Liver (tissue), 9 donors: ENCODE data around the gene PRR13. TPM values are rescaled to one million over a fixed set of nuclear protein-coding genes. Genes with fewer than 3 reads are reported as not detected.
A peak's percentile ranks its signal among the peaks of the same experiment; 100 is the strongest.

Experiments
- DNase-seq: peaks from one replicate; pipeline ENCODE4 v3.0.0-alpha.2; 2017; ENCODE audit warnings: low spot score
- H3K27ac ChIP-seq, 2 donors: one replicate each; pipeline ENCODE4 v1.7.0; 2013; ENCODE audit warnings: inconsistent platforms in 2 of 2, low read length in 2 of 2, control low read depth in 1 of 2, low read depth in 1 of 2, mild to moderate bottlenecking in 1 of 2
- H3K27me3 ChIP-seq, 4 donors: one replicate each; pipeline versions ENCODE4 v1.6.1 to v1.7.0; 2013; ENCODE audit warnings: low read length in 3 of 4, inconsistent platforms in 1 of 4, mild to moderate bottlenecking in 1 of 4, moderate library complexity in 1 of 4; ENCODE audit not compliant: control insufficient read depth in 4 of 4, insufficient read depth in 4 of 4
- H3K36me3 ChIP-seq, 4 donors: one replicate each; pipeline versions ENCODE4 v1.6.1 to v1.7.0; 2013; ENCODE audit warnings: low read length in 3 of 4, mild to moderate bottlenecking in 3 of 4, low read depth in 1 of 4, moderate library complexity in 1 of 4; ENCODE audit not compliant: control insufficient read depth in 4 of 4, insufficient read depth in 3 of 4
- H3K4me1 ChIP-seq, 4 donors: one replicate each; pipeline versions ENCODE4 v1.6.1 to v1.7.0; 2013; ENCODE audit warnings: low read length in 3 of 4, mild to moderate bottlenecking in 3 of 4, moderate library complexity in 1 of 4; ENCODE audit not compliant: control insufficient read depth in 4 of 4, insufficient read depth in 4 of 4
- H3K4me3 ChIP-seq, 3 donors: one replicate each; pipeline versions ENCODE4 v1.6.1 to v1.7.0; 2013; ENCODE audit warnings: low read length in 3 of 3, control low read depth in 1 of 3, low read depth in 1 of 3, mild to moderate bottlenecking in 1 of 3
- H3K9ac ChIP-seq, 2 donors: one replicate each; pipeline ENCODE4 v1.7.0; 2013; ENCODE audit warnings: low read length in 2 of 2, mild to moderate bottlenecking in 2 of 2, moderate library complexity in 2 of 2, control low read depth in 1 of 2, low read depth in 1 of 2
- H3K9me3 ChIP-seq, 4 donors: one replicate each; pipeline versions ENCODE4 v1.6.1 to v1.7.0; 2013; ENCODE audit warnings: low read length in 3 of 4; ENCODE audit not compliant: control insufficient read depth in 4 of 4
- ATF3 ChIP-seq: IDR thresholded peaks from 2 replicates; pipeline ENCODE4 v1.6.1; 2016; ENCODE audit warnings: antibody characterized with exemption
- CTCF ChIP-seq: fragments of 150-350 bp; IDR thresholded peaks from 2 replicates; pipeline ENCODE4 v1.5.1; 2017; ENCODE audit warnings: improper control_type of control experiment, low read depth, low read length; ENCODE audit not compliant: missing input control
- EGR1 ChIP-seq, 2 donors: IDR thresholded peaks; 2 replicates each; pipeline ENCODE4 v1.6.1; 2016 to 2018; ENCODE audit warnings: antibody characterized with exemption in 2 of 2, low read depth in 2 of 2
- FOXA1 ChIP-seq: IDR thresholded peaks from 2 replicates; pipeline ENCODE4 v1.6.1; 2016; ENCODE audit warnings: antibody characterized with exemption
- FOXA2 ChIP-seq: IDR thresholded peaks from 2 replicates; pipeline ENCODE4 v1.6.1; 2016; ENCODE audit warnings: antibody characterized with exemption
- GABPA ChIP-seq, 2 donors: IDR thresholded peaks in 1 of 2; conservative IDR thresholded peaks in 1 of 2; 2 replicates each; pipeline ENCODE4 v1.6.1; 2016; ENCODE audit warnings: antibody characterized with exemption in 2 of 2, mild to moderate bottlenecking in 1 of 2, moderate library complexity in 1 of 2
- HNF4A ChIP-seq, 2 donors: conservative IDR thresholded peaks; 2 replicates each; pipeline ENCODE4 v1.6.1; 2016; ENCODE audit warnings: antibody characterized with exemption in 2 of 2, mild to moderate bottlenecking in 2 of 2
- HNF4G ChIP-seq: IDR thresholded peaks from 2 replicates; pipeline ENCODE4 v1.6.1; 2016; ENCODE audit warnings: antibody characterized with exemption
- JUND ChIP-seq, 2 donors: IDR thresholded peaks; 2 replicates each; pipeline ENCODE4 v1.6.1; 2016; ENCODE audit warnings: antibody characterized with exemption in 2 of 2
- MAX ChIP-seq: IDR thresholded peaks from 2 replicates; pipeline ENCODE4 v1.6.1; 2016; ENCODE audit warnings: antibody characterized with exemption
- NR2F2 ChIP-seq: IDR thresholded peaks from 2 replicates; pipeline ENCODE4 v1.6.1; 2016; ENCODE audit warnings: antibody characterized with exemption
- RAD21 ChIP-seq, 2 donors: IDR thresholded peaks; 2 replicates each; pipeline ENCODE4 v1.6.1; 2016; ENCODE audit warnings: antibody characterized with exemption in 2 of 2, mild to moderate bottlenecking in 2 of 2
- REST ChIP-seq: IDR thresholded peaks from 2 replicates; pipeline ENCODE4 v1.6.1; 2016; ENCODE audit warnings: antibody characterized with exemption, mild to moderate bottlenecking
- RXRA ChIP-seq, 2 donors: IDR thresholded peaks; 2 replicates each; pipeline ENCODE4 v1.6.1; 2017 to 2018; ENCODE audit warnings: antibody characterized with exemption in 2 of 2, mild to moderate bottlenecking in 1 of 2
- SP1 ChIP-seq: IDR thresholded peaks from 2 replicates; pipeline ENCODE4 v1.6.1; 2018; ENCODE audit warnings: antibody characterized with exemption, mild to moderate bottlenecking
- TAF1 ChIP-seq: conservative IDR thresholded peaks from 2 replicates; pipeline ENCODE4 v1.6.1; 2016; ENCODE audit warnings: antibody characterized with exemption, mild to moderate bottlenecking
- YY1 ChIP-seq: IDR thresholded peaks from 2 replicates; pipeline ENCODE4 v1.6.1; 2016; ENCODE audit warnings: antibody characterized with exemption, mild to moderate bottlenecking
- ZBTB33 ChIP-seq: IDR thresholded peaks from 2 replicates; pipeline ENCODE4 v1.6.1; 2016; ENCODE audit warnings: antibody characterized with exemption
- WGBS: extraction: QIAGEN DNeasy Blood & Tissue Kit; methylation state at CpG from one replicate; pipeline ENCODE4 v1.1.7; 2013; 5-methylcytosine and 5-hydroxymethylcytosine counted together
- polyA plus RNA-seq, 2 donors: library from polyadenylated mRNA; stranded (reverse) in 1 of 2; unstranded in 1 of 2; fragments of 200-250 nt in 1 of 2; fragments of >200 nt in 1 of 2; fragmentation: Nextera tagmentation in 1 of 2; extraction: Ambion mirVana in 1 of 2; gene quantifications; one replicate each; pipeline versions ENCODE4 v1.2.1 to v1.2.3, GENCODE V29; 2013 to 2015
- total RNA-seq, 2 donors: library from RNA; depleted of rRNA; stranded (reverse); fragments of >200 nt; gene quantifications; one replicate each; pipeline ENCODE4 v1.2.3, GENCODE V29; 2014
- donor health status: healthy.
- donor health status: healthy.
- donor health status: healthy.
- donor health status: healthy.
- donor health status: healthy.

Gene PRR13
- total and polyA plus RNA-seq, 4 donors = 18.2 to 107 (median 61.3) TPM

- H3K9ac ChIP-seq = no peak overlapping the region
- H3K4me1 ChIP-seq = peaks cover 0 to 4% (median 2%) of the 10 kb centered on the region in 4 donors
- H3K4me3 ChIP-seq = no peak overlapping the region
- no peaks in the 10 kb centered on the region for H3K27me3 ChIP-seq
- no peak for TF ChIP-seq RXRA (IDR thresholded peaks at IDR 0.05)
- no peak for TF ChIP-seq JUND (IDR thresholded peaks at IDR 0.05)
- TF ChIP-seq NR2F2 = no peak
- TF ChIP-seq SP1 = no peak
- TF ChIP-seq ATF3 = no peak
- TF ChIP-seq ZBTB33 = no peak
- no peak for TF ChIP-seq EGR1 (IDR thresholded peaks at IDR 0.05; ENCODE audit: low read depth in 2 of 2)
- no peak for TF ChIP-seq MAX
- no peak for TF ChIP-seq HNF4A (conservative IDR thresholded peaks at IDR 0.05)
- TF ChIP-seq HNF4G = no peak
- no peak for TF ChIP-seq REST
- no peak for TF ChIP-seq GABPA (IDR thresholded peaks at IDR 0.05 in 1 of 2, conservative IDR thresholded peaks at IDR 0.05 in 1 of 2)
- TF ChIP-seq CTCF = no peak
- TF ChIP-seq RAD21 (IDR thresholded peaks at IDR 0.05) = no peak
- TF ChIP-seq FOXA1 = no peak
- TF ChIP-seq TAF1 = no peak
- TF ChIP-seq YY1 = no peak
- no peak for TF ChIP-seq FOXA2
- 79% methylated on average over 9 of the region's 9 CpGs for WGBS
- peak; percentile 44 for DNase-seq
- no peaks in the 10 kb centered on the region for H3K9me3 ChIP-seq
- no peaks in the 10 kb centered on the region for H3K36me3 ChIP-seq
- H3K27ac ChIP-seq = no peak overlapping the region
Measured at GRCh38 chr12:53424626-53425514, 16.7 kb upstream of the PRR13 start.
